ENCODE data around the gene SBF2. TPM values are rescaled to one million over a fixed set of nuclear protein-coding genes. Genes with fewer than 3 reads are reported as not detected.

The SBF2 gene
- total and polyA plus RNA-seq, 4 experiments from 2014 or later: 0.50 to 15.4 (median 10.2) TPM

GRCh38 chr11:9789910-9790309, 504.1 kb downstream of the SBF2 start:
- peaks cover 5% of the 10 kb centered on the region for H3K36me3 ChIP-seq (ENCODE audit: insufficient read depth, low read length)
- H3K36me3 Mint-ChIP-seq: peaks cover 27 to 28% of the 10 kb centered on the region in 2 donors
- H3K4me1 Mint-ChIP-seq: no peaks in the 10 kb centered on the region
- no peak for DNase-seq
- no peaks in the 10 kb centered on the region for H3K9me3 ChIP-seq (ENCODE audit: control insufficient read depth in 1 of 2, low read length in 2 of 2)
- H3K27me3 Mint-ChIP-seq: no peaks in the 10 kb centered on the region
- no peak overlapping the region for H3K4me3 ChIP-seq (ENCODE audit: low read length in 2 of 2)
- intact Hi-C loops (cut with micrococcal nuclease): no loop called here
- H3K27ac Mint-ChIP-seq: no peak overlapping the region
- no peak overlapping the region for H3K27ac ChIP-seq (ENCODE audit: low read depth, low read length)
- ChIA-PET CTCF (ENCODE audit: partially characterized antibody) (no interaction called here), POLR2A (ENCODE audit: partially characterized antibody) (no interaction called here)
- H3K9me3 Mint-ChIP-seq: no peaks in the 10 kb centered on the region
- H3K4me3 Mint-ChIP-seq: no peak overlapping the region
- no peaks in the 10 kb centered on the region for H3K4me1 ChIP-seq (ENCODE audit: insufficient read depth, low read length)
- no peaks in the 10 kb centered on the region for H3K27me3 ChIP-seq (ENCODE audit: insufficient read depth, low read length)

- Histone ChIP-seq H3K36me3 (ENCODE audit: insufficient read depth, low read length) (peaks cover 5% of the 10 kb centered on the region), H3K9me3 (ENCODE audit: control insufficient read depth in 1 of 2, low read length in 2 of 2) (no peaks in the 10 kb centered on the region), H3K4me1 (ENCODE audit: insufficient read depth, low read length) (no peaks in the 10 kb centered on the region), H3K27ac (ENCODE audit: low read depth, low read length) (no peak overlapping the region), H3K4me3 (ENCODE audit: low read length in 2 of 2) (no peak overlapping the region), H3K27me3 (ENCODE audit: insufficient read depth, low read length) (no peaks in the 10 kb centered on the region)
- H3K27me3 Mint-ChIP-seq: no peaks in the 10 kb centered on the region
- no peaks in the 10 kb centered on the region for H3K9me3 Mint-ChIP-seq
- POLR2A ChIA-PET (ENCODE audit: partially characterized antibody): no interaction called here
- intact Hi-C loops (cut with micrococcal nuclease): no loop called here
- DNase-seq: no peak
- peaks cover 35 to 41% of the 10 kb centered on the region in 2 donors for H3K36me3 Mint-ChIP-seq
- no peaks in the 10 kb centered on the region for H3K4me1 Mint-ChIP-seq
- no peak overlapping the region for H3K4me3 Mint-ChIP-seq
- CTCF ChIA-PET (ENCODE audit: partially characterized antibody): no interaction called here
- H3K27ac Mint-ChIP-seq: no peak overlapping the region
Observed at GRCh38 chr11:9787981-9788521, 506.0 kb downstream of the SBF2 start.

GRCh38 chr11:9787260-9787659, 506.8 kb downstream of the SBF2 start:
- no peak for DNase-seq

GRCh38 chr11:9784602-9785315, 509.3 kb downstream of the SBF2 start:
- no peak overlapping the region for H3K4me3 ChIP-seq (ENCODE audit: low read length in 2 of 2)
- no peak for DNase-seq
- Mint-ChIP-seq H3K27ac (peak overlapping the region in 1 of 7 donors; percentile 17), H3K9me3 (no peaks in the 10 kb centered on the region), H3K4me1 (no peaks in the 10 kb centered on the region), H3K4me3 (no peak overlapping the region), H3K36me3 (peaks cover 48 to 55% of the 10 kb centered on the region in 2 donors), H3K27me3 (no peaks in the 10 kb centered on the region)
- ChIA-PET POLR2A (ENCODE audit: partially characterized antibody) (no interaction called here), CTCF (ENCODE audit: partially characterized antibody) (no interaction called here)
- H3K9me3 ChIP-seq (ENCODE audit: control insufficient read depth in 1 of 2, low read length in 2 of 2): no peaks in the 10 kb centered on the region
- no peak overlapping the region for H3K27ac ChIP-seq (ENCODE audit: low read depth, low read length)
- no peaks in the 10 kb centered on the region for H3K27me3 ChIP-seq (ENCODE audit: insufficient read depth, low read length)
- peaks cover 5% of the 10 kb centered on the region for H3K36me3 ChIP-seq (ENCODE audit: insufficient read depth, low read length)
- H3K4me1 ChIP-seq (ENCODE audit: insufficient read depth, low read length): no peaks in the 10 kb centered on the region
- intact Hi-C loops (cut with micrococcal nuclease): no loop called here

More at GRCh38 chr11:9787260-9787659, 506.8 kb downstream of the SBF2 start:
- Histone ChIP-seq H3K9me3 (ENCODE audit: control insufficient read depth in 1 of 2, low read length in 2 of 2) (no peaks in the 10 kb centered on the region), H3K4me3 (ENCODE audit: low read length in 2 of 2) (no peak overlapping the region), H3K27ac (ENCODE audit: low read depth, low read length) (no peak overlapping the region), H3K27me3 (ENCODE audit: insufficient read depth, low read length) (no peaks in the 10 kb centered on the region), H3K36me3 (ENCODE audit: insufficient read depth, low read length) (peaks cover 5% of the 10 kb centered on the region), H3K4me1 (ENCODE audit: insufficient read depth, low read length) (no peaks in the 10 kb centered on the region)
- ChIA-PET CTCF (ENCODE audit: partially characterized antibody) (no interaction called here), POLR2A (ENCODE audit: partially characterized antibody) (no interaction called here)
- intact Hi-C loops (cut with micrococcal nuclease): no loop called here
- peaks cover 35 to 42% of the 10 kb centered on the region in 2 donors for H3K36me3 Mint-ChIP-seq
- no peaks in the 10 kb centered on the region for H3K9me3 Mint-ChIP-seq
- no peaks in the 10 kb centered on the region for H3K27me3 Mint-ChIP-seq
- H3K4me1 Mint-ChIP-seq: no peaks in the 10 kb centered on the region
- H3K27ac Mint-ChIP-seq: no peak overlapping the region
- H3K4me3 Mint-ChIP-seq: no peak overlapping the region

- no peak for DNase-seq
- no peaks in the 10 kb centered on the region for H3K9me3 Mint-ChIP-seq
- Histone ChIP-seq H3K4me1 (ENCODE audit: insufficient read depth, low read length) (no peaks in the 10 kb centered on the region), H3K9me3 (ENCODE audit: control insufficient read depth in 1 of 2, low read length in 2 of 2) (no peaks in the 10 kb centered on the region), H3K36me3 (ENCODE audit: insufficient read depth, low read length) (peaks cover 5% of the 10 kb centered on the region), H3K4me3 (ENCODE audit: low read length in 2 of 2) (no peak overlapping the region), H3K27me3 (ENCODE audit: insufficient read depth, low read length) (no peaks in the 10 kb centered on the region), H3K27ac (ENCODE audit: low read depth, low read length) (no peak overlapping the region)
- H3K36me3 Mint-ChIP-seq: peaks cover 46 to 54% of the 10 kb centered on the region in 2 donors
- no peak overlapping the region for H3K4me3 Mint-ChIP-seq
- no peaks in the 10 kb centered on the region for H3K4me1 Mint-ChIP-seq
- intact Hi-C loops (cut with micrococcal nuclease): no loop called here
- CTCF ChIA-PET (ENCODE audit: partially characterized antibody): interaction anchor here (1.4 kb wide), 1 partner anchor 24 kb away, joined by 3 read pairs; no protein-coding TSS in a partner anchor
- POLR2A ChIA-PET (ENCODE audit: partially characterized antibody): no interaction called here
- H3K27ac Mint-ChIP-seq: peak overlapping the region in 2 of 7 donors; percentile 50 to 51
- no peaks in the 10 kb centered on the region for H3K27me3 Mint-ChIP-seq
Observed at GRCh38 chr11:9783986-9784385, 510.0 kb downstream of the SBF2 start.

GRCh38 chr11:9780929-9781328, 513.1 kb downstream of the SBF2 start:
- POLR2A ChIA-PET (ENCODE audit: partially characterized antibody): no interaction called here
- Histone ChIP-seq H3K27ac (ENCODE audit: low read depth, low read length) (no peak overlapping the region), H3K9me3 (ENCODE audit: control insufficient read depth in 1 of 2, low read length in 2 of 2) (no peaks in the 10 kb centered on the region), H3K27me3 (ENCODE audit: insufficient read depth, low read length) (no peaks in the 10 kb centered on the region), H3K4me3 (ENCODE audit: low read length in 2 of 2) (no peak overlapping the region), H3K36me3 (ENCODE audit: insufficient read depth, low read length) (no peaks in the 10 kb centered on the region), H3K4me1 (ENCODE audit: insufficient read depth, low read length) (no peaks in the 10 kb centered on the region)
- DNase-seq: no peak
- Mint-ChIP-seq H3K9me3 (no peaks in the 10 kb centered on the region), H3K4me1 (no peaks in the 10 kb centered on the region), H3K4me3 (no peak overlapping the region), H3K36me3 (peaks cover 35 to 43% of the 10 kb centered on the region in 2 donors), H3K27me3 (no peaks in the 10 kb centered on the region), H3K27ac (peak overlapping the region in 1 of 7 donors; percentile 43)
- CTCF ChIA-PET (ENCODE audit: partially characterized antibody): no interaction called here
- intact Hi-C loops (cut with micrococcal nuclease): no loop called here

GRCh38 chr11:9777525-9777924, 516.5 kb downstream of the SBF2 start:
- Histone ChIP-seq H3K4me3 (ENCODE audit: low read length in 2 of 2) (no peak overlapping the region), H3K27ac (ENCODE audit: low read depth, low read length) (no peak overlapping the region), H3K4me1 (ENCODE audit: insufficient read depth, low read length) (no peaks in the 10 kb centered on the region), H3K36me3 (ENCODE audit: insufficient read depth, low read length) (no peaks in the 10 kb centered on the region), H3K27me3 (ENCODE audit: insufficient read depth, low read length) (no peaks in the 10 kb centered on the region), H3K9me3 (ENCODE audit: control insufficient read depth in 1 of 2, low read length in 2 of 2) (no peaks in the 10 kb centered on the region)
- intact Hi-C loops (cut with micrococcal nuclease): no loop called here
- ChIA-PET POLR2A (ENCODE audit: partially characterized antibody) (no interaction called here), CTCF (ENCODE audit: partially characterized antibody) (no interaction called here)
- no peaks in the 10 kb centered on the region for H3K4me1 Mint-ChIP-seq
- no peak for DNase-seq
- no peak overlapping the region for H3K4me3 Mint-ChIP-seq
- H3K36me3 Mint-ChIP-seq: peaks cover 23 to 24% of the 10 kb centered on the region in 2 donors
- peak overlapping the region in 1 of 7 donors; percentile 15 for H3K27ac Mint-ChIP-seq
- H3K9me3 Mint-ChIP-seq: no peaks in the 10 kb centered on the region
- no peaks in the 10 kb centered on the region for H3K27me3 Mint-ChIP-seq
